Right lobe of liver (tissue), 4 donors: ENCODE results near the gene SERPINI1.

ENCODE experiments used
- POLR2A ChIP-seq: fragments of 450-650 bp; IDR thresholded peaks from one replicate; pipeline ENCODE4 v1.6.1; 2017; ENCODE audit warnings: antibody characterized with exemption, mild to moderate bottlenecking
- TF ChIP-seq, protein P1 (sequence below), 4 donors: fragments of 200-600 bp in 3 of 4; fragments of 450-650 bp in 1 of 4; IDR thresholded peaks; one replicate each; pipeline versions ENCODE4 v1.5.1 to v1.8.0; 2016 to 2022; ENCODE audit warnings: antibody characterized with exemption in 4 of 4, mild to moderate bottlenecking in 2 of 4
- donor health status: DM: no; HTN: no; CAD: no.
- donor health status: DM: no; HTN: no; CAD: no.
- donor health status: DM: no; HTN: yes; CAD: no.

DNA sequence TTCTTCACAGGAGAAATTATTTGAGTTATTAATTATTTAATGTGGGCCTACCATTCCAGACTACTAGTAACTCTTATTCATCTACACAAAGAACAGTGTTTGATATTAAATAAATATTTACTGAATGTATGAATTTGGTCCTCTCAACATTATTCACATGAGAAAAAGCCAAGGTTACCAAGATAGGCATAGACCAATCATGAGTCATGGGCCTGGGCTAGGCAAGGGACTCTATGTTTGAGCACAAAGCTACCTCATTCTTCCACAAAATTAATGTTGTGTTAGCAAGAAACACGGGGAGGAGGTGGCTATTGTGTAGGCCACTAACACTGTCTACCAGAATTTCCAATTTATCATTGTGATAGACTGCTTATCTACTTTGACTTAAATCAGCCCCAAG lies 115.7 kb downstream of the SERPINI1 start:
- TF ChIP-seq, protein P1, sequence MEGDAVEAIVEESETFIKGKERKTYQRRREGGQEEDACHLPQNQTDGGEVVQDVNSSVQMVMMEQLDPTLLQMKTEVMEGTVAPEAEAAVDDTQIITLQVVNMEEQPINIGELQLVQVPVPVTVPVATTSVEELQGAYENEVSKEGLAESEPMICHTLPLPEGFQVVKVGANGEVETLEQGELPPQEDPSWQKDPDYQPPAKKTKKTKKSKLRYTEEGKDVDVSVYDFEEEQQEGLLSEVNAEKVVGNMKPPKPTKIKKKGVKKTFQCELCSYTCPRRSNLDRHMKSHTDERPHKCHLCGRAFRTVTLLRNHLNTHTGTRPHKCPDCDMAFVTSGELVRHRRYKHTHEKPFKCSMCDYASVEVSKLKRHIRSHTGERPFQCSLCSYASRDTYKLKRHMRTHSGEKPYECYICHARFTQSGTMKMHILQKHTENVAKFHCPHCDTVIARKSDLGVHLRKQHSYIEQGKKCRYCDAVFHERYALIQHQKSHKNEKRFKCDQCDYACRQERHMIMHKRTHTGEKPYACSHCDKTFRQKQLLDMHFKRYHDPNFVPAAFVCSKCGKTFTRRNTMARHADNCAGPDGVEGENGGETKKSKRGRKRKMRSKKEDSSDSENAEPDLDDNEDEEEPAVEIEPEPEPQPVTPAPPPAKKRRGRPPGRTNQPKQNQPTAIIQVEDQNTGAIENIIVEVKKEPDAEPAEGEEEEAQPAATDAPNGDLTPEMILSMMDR (IDR thresholded peaks at IDR 0.05), result no peak
- no peak for TF ChIP-seq POLR2A
